HG02571 (cell line): ENCODE results near the gene ZNF563.
"Not testable (repeated sequence)": the region's sequence is repeated elsewhere in the genome, so short reads cannot be mapped to it uniquely, and the experiment has no call there.

Experiments used
- ATAC-seq: cut with Tn5 transposase; IDR thresholded peaks from one replicate; pipeline ENCODE4 v1.9.1; 2021; ENCODE audit warnings: mild to moderate bottlenecking, moderate library complexity; ENCODE audit not compliant: unreplicated experiment

The ZNF563 gene

GRCh38 chr19:12333162-12334159, at the start of gene ZNF563:
Gene ZNF563, minus strand, starts transcription at chr19:12333633. Its CDS starts 151 bp downstream, at chr19:12333482.
- peak; percentile 88 for ATAC-seq

GRCh38 chr19:12380444-12380737, 47.0 kb upstream of the ZNF563 start:
- ATAC-seq, result no peak

- ATAC-seq, result no peak
These were observed 46.5 kb upstream of the ZNF563 start for GRCh38 chr19:12379732-12380443.

- no peak for ATAC-seq
These were observed 40.6 kb upstream of the ZNF563 start for GRCh38 chr19:12374026-12374425.

- peak; percentile 91 for ATAC-seq
These were observed 32.1 kb upstream of the ZNF563 start, which contains the start of gene ZNF442 for GRCh38 chr19:12365236-12366162. Gene ZNF442, minus strand, starts transcription at chr19:12365683. Its CDS starts 2,052 bp downstream, at chr19:12363631.

- no peak for ATAC-seq
These were observed 31.2 kb upstream of the ZNF563 start for GRCh38 chr19:12364391-12365235.

- ATAC-seq, result not testable (repeated sequence)
These were observed 28.8 kb upstream of the ZNF563 start for GRCh38 chr19:12362236-12362635.

- ATAC-seq, result no peak
These were observed 19.9 kb upstream of the ZNF563 start for GRCh38 chr19:12353375-12353774.

- ATAC-seq, result no peak
These were observed 17.4 kb upstream of the ZNF563 start for GRCh38 chr19:12350890-12351197.

GRCh38 chr19:12350185-12350889, 16.9 kb upstream of the ZNF563 start:
- no peak for ATAC-seq

GRCh38 chr19:12346896-12347295, 13.5 kb upstream of the ZNF563 start:
- ATAC-seq, result no peak

- ATAC-seq, result no peak
These were observed 11.8 kb upstream of the ZNF563 start for GRCh38 chr19:12345197-12345596.

GRCh38 chr19:12331211-12331941, 2.1 kb downstream of the ZNF563 start:
- ATAC-seq, result no peak

- ATAC-seq, result no peak
These were observed 3.1 kb downstream of the ZNF563 start for GRCh38 chr19:12330340-12330739.

GRCh38 chr19:12325690-12326089, 7.7 kb downstream of the ZNF563 start:
- ATAC-seq, result no peak

GRCh38 chr19:12318782-12319413, 14.5 kb downstream of the ZNF563 start:
- no peak for ATAC-seq

- no peak for ATAC-seq
These were observed 18.9 kb downstream of the ZNF563 start for GRCh38 chr19:12314553-12314952.

- not testable (repeated sequence) for ATAC-seq
These were observed 24.5 kb downstream of the ZNF563 start for GRCh38 chr19:12308891-12309290.
